Esophagus squamous epithelium (tissue), 5 donors: ENCODE measurements around the gene RPTOR. TPM values are rescaled to one million over a fixed set of nuclear protein-coding genes. Genes with fewer than 3 reads are reported as not detected.
"Not testable (repeated sequence)": the region's sequence is repeated elsewhere in the genome, so short reads cannot be mapped to it uniquely, and the experiment has no call there.

Source experiments
- DNase-seq: peaks from one replicate; lab custom pipeline; 2025; lab: John Stamatoyannopoulos, UW
- H3K27ac ChIP-seq, 4 donors: fragments of 200-600 bp; sonication (generic); one replicate each; pipeline ENCODE4 v1.5.1; 2016 to 2019; ENCODE audit warnings: mild to moderate bottlenecking in 1 of 4
- H3K27me3 ChIP-seq, 4 donors: fragments of 200-600 bp; sonication (generic); 1 replicate in 3 of 4; 2 replicates in 1 of 4; pipeline versions ENCODE4 v1.5.1 to v1.6.0; 2017 to 2021; ENCODE audit warnings: antibody characterized with exemption in 1 of 4
- H3K36me3 ChIP-seq, 3 donors: fragments of 200-600 bp; sonication (generic); one replicate each; pipeline ENCODE4 v1.5.1; 2016 to 2019
- H3K4me1 ChIP-seq, 3 donors: fragments of 200-600 bp; sonication (generic); one replicate each; pipeline ENCODE4 v1.5.1; 2017 to 2019
- H3K4me3 ChIP-seq, 4 donors: fragments of 200-600 bp; sonication (generic); 1 replicate in 3 of 4; 2 replicates in 1 of 4; pipeline ENCODE4 v1.5.1; 2016 to 2019; ENCODE audit warnings: mild to moderate bottlenecking in 2 of 4, moderate library complexity in 1 of 4
- H3K9me3 ChIP-seq, 3 donors: fragments of 200-600 bp; sonication (generic); one replicate each; pipeline ENCODE4 v1.5.1; 2016 to 2019
- CTCF ChIP-seq, 6 experiments: fragments of 450-650 bp in 4 of 6; fragments of 200-600 bp in 2 of 6; sonication (generic) in 2 of 6; IDR thresholded peaks; one replicate each; pipeline ENCODE4 v1.5.1; 2016 to 2019; ENCODE audit warnings: antibody characterized with exemption in 6 of 6, mild to moderate bottlenecking in 4 of 6, moderate library complexity in 4 of 6
- POLR2A ChIP-seq, 4 donors: fragments of 450-650 bp; IDR thresholded peaks; one replicate each; pipeline ENCODE4 v1.6.1; 2017; ENCODE audit warnings: antibody characterized with exemption in 4 of 4, mild to moderate bottlenecking in 4 of 4, moderate library complexity in 3 of 4
- whole genome bisulfite sequencing, 2 donors: methylation state at CpG; one replicate each; pipeline ENCODE4 v1.1.5; 2018; 5-methylcytosine and 5-hydroxymethylcytosine counted together
- intact Hi-C: fragments of 100-400 bp; cut with DNase I; formaldehyde crosslinking; loops from one replicate; pipeline ENCODE4 v1.15.0; 2022
- total RNA-seq, 4 donors: library from RNA; depleted of rRNA; stranded (reverse); fragments of >200 nt; gene quantifications; one replicate each; pipeline ENCODE4 v1.1.0, GENCODE V29; 2016
- donor health status: DM: yes; HTN: yes; CAD: no.

RPTOR gene
- total RNA-seq, 4 donors from 2014 or later: 11.7 to 27.8 (median 22.8) TPM

GRCh38 chr17:80695979-80696378 is 151.3 kb downstream of the RPTOR start:
- 100% methylated on average over 1 of the region's 4 CpGs; no CpG with 5 or more reads in 1 of the 2 donors for WGBS, 2 donors
- no peaks in the 10 kb centered on the region for H3K36me3 ChIP-seq
- no peak overlapping the region for H3K27ac ChIP-seq

GRCh38 chr17:80696456-80696855 is 151.8 kb downstream of the RPTOR start:
- no peak overlapping the region for H3K27ac ChIP-seq
- no peak for TF ChIP-seq POLR2A (IDR thresholded peaks at IDR 0.05)
- TF ChIP-seq CTCF (IDR thresholded peaks at IDR 0.05): no peak
- WGBS, 2 donors: 82 to 95% methylated on average over 6 to 9 of the region's 14 CpGs
- H3K36me3 ChIP-seq: no peaks in the 10 kb centered on the region
- intact Hi-C loops: no loop called here
- no peaks in the 10 kb centered on the region for H3K9me3 ChIP-seq
- no peak for DNase-seq
- no peaks in the 10 kb centered on the region for H3K27me3 ChIP-seq
- H3K4me1 ChIP-seq: peaks cover 0 to 36% (median 0%) of the 10 kb centered on the region in 3 donors
- H3K4me3 ChIP-seq: no peak overlapping the region

More at GRCh38 chr17:80695979-80696378, 151.3 kb downstream of the RPTOR start:
- no peaks in the 10 kb centered on the region for H3K9me3 ChIP-seq
- H3K27me3 ChIP-seq: no peaks in the 10 kb centered on the region
- no peak overlapping the region for H3K4me3 ChIP-seq
- TF ChIP-seq POLR2A (IDR thresholded peaks at IDR 0.05) (no peak), CTCF (IDR thresholded peaks at IDR 0.05) (no peak)
- H3K4me1 ChIP-seq: peaks cover 0 to 36% (median 0%) of the 10 kb centered on the region in 3 donors
- intact Hi-C loops: no loop called here
- no peak for DNase-seq

- DNase-seq: no peak
- 71 to 78% methylated on average over 3 to 5 of the region's 5 CpGs for WGBS, 2 donors
- no peaks in the 10 kb centered on the region for H3K36me3 ChIP-seq
These were observed 152.3 kb downstream of the RPTOR start for GRCh38 chr17:80696964-80697363.

GRCh38 chr17:80698297-80698696 is 153.7 kb downstream of the RPTOR start:
- intact Hi-C loops: no loop called here
- H3K27me3 ChIP-seq: no peaks in the 10 kb centered on the region
- no peak overlapping the region for H3K27ac ChIP-seq
- no peaks in the 10 kb centered on the region for H3K9me3 ChIP-seq
- H3K4me3 ChIP-seq: no peak overlapping the region
- WGBS, 2 donors: 90% methylated on average over 6 to 14 of the region's 14 CpGs
- no peak for DNase-seq
- TF ChIP-seq POLR2A (IDR thresholded peaks at IDR 0.05) (no peak), CTCF (IDR thresholded peaks at IDR 0.05) (no peak)
- H3K36me3 ChIP-seq: no peaks in the 10 kb centered on the region
- peaks cover 0 to 36% (median 0%) of the 10 kb centered on the region in 3 donors for H3K4me1 ChIP-seq

More at GRCh38 chr17:80696964-80697363, 152.3 kb downstream of the RPTOR start:
- TF ChIP-seq POLR2A (IDR thresholded peaks at IDR 0.05) (no peak), CTCF (IDR thresholded peaks at IDR 0.05) (no peak)
- Histone ChIP-seq H3K4me3 (no peak overlapping the region), H3K9me3 (no peaks in the 10 kb centered on the region), H3K27ac (no peak overlapping the region), H3K4me1 (peaks cover 0 to 36% (median 0%) of the 10 kb centered on the region in 3 donors), H3K27me3 (no peaks in the 10 kb centered on the region)
- intact Hi-C loops: no loop called here

GRCh38 chr17:80699205-80699604 is 154.6 kb downstream of the RPTOR start:
- DNase-seq, H3K4me3 ChIP-seq, H3K36me3 ChIP-seq, H3K9me3 ChIP-seq, H3K27me3 ChIP-seq, intact Hi-C loops, H3K27ac ChIP-seq: not testable (repeated sequence)
- WGBS, 2 donors: 33 to 93% methylated on average over 1 to 3 of the region's 3 CpGs
- H3K4me1 ChIP-seq: peaks cover 0 to 30% (median 0%) of the 10 kb centered on the region in 3 donors

- H3K4me1 ChIP-seq: peaks cover 4 to 22% (median 6%) of the 10 kb centered on the region in 3 donors
- H3K27me3 ChIP-seq: no peaks in the 10 kb centered on the region
- no peaks in the 10 kb centered on the region for H3K36me3 ChIP-seq
- DNase-seq: no peak
- TF ChIP-seq CTCF (IDR thresholded peaks at IDR 0.05) (no peak), POLR2A (IDR thresholded peaks at IDR 0.05) (no peak)
- H3K27ac ChIP-seq: no peak overlapping the region
- WGBS, 2 donors: 82 to 93% methylated on average over 3 to 8 of the region's 9 CpGs
- no peak overlapping the region for H3K4me3 ChIP-seq
- intact Hi-C loops: no loop called here
- no peaks in the 10 kb centered on the region for H3K9me3 ChIP-seq
These were observed 157.1 kb downstream of the RPTOR start for GRCh38 chr17:80701730-80702129.
